Left hindlimb (tissue), 1 donor: Measurements from ENCODE around the gene SUGP2.

Source experiments
- DNase-seq: peaks from one replicate; pipeline ENCODE4 v3.0.0-alpha.2; 2018

SUGP2 gene

GRCh38 chr19:19059018-19059836, 25.9 kb upstream of the SUGP2 start:
- DNase-seq: no peak

- DNase-seq: no peak
Measured at GRCh38 chr19:19057720-19058119, 24.4 kb upstream of the SUGP2 start.

GRCh38 chr19:19057317-19057716, 24.0 kb upstream of the SUGP2 start:
- no peak for DNase-seq

- DNase-seq: no peak
Measured at GRCh38 chr19:19056636-19057275, 23.4 kb upstream of the SUGP2 start.

GRCh38 chr19:19055701-19056100, 22.4 kb upstream of the SUGP2 start:
- DNase-seq: no peak

GRCh38 chr19:19054939-19055440, 21.7 kb upstream of the SUGP2 start:
- no peak for DNase-seq

- no peak for DNase-seq
Measured at GRCh38 chr19:19054315-19054938, 21.1 kb upstream of the SUGP2 start.

- DNase-seq: peak; percentile 64
Measured at GRCh38 chr19:19053508-19054314, 20.4 kb upstream of the SUGP2 start.

- no peak for DNase-seq
Measured at GRCh38 chr19:19052921-19053320, 19.6 kb upstream of the SUGP2 start.

- no peak for DNase-seq
Measured at GRCh38 chr19:19051478-19052213, 18.3 kb upstream of the SUGP2 start.

GRCh38 chr19:19050731-19051130, 17.4 kb upstream of the SUGP2 start:
- no peak for DNase-seq

GRCh38 chr19:19050104-19050503, 16.8 kb upstream of the SUGP2 start:
- no peak for DNase-seq

GRCh38 chr19:19049406-19049805, 16.1 kb upstream of the SUGP2 start:
- DNase-seq: no peak

- no peak for DNase-seq
Measured at GRCh38 chr19:19043881-19044280, 10.6 kb upstream of the SUGP2 start.

GRCh38 chr19:19043481-19043880, 10.2 kb upstream of the SUGP2 start:
- DNase-seq: no peak

- DNase-seq: no peak
Measured at GRCh38 chr19:19042732-19043280, 9.5 kb upstream of the SUGP2 start.

- DNase-seq: no peak
Measured at GRCh38 chr19:19040417-19040816, 7.1 kb upstream of the SUGP2 start.

- no peak for DNase-seq
Measured at GRCh38 chr19:19039901-19040300, 6.6 kb upstream of the SUGP2 start.

GRCh38 chr19:19034204-19034624, 897 bp upstream of the SUGP2 start:
- peak; percentile 42 for DNase-seq

- no peak for DNase-seq
Measured at GRCh38 chr19:19033176-19033425, 216 bp downstream of the SUGP2 start.

GRCh38 chr19:19032420-19033175, 719 bp downstream of the SUGP2 start:
- peak; percentile 90 for DNase-seq
